Measurements from ENCODE around the gene NFYB.

GRCh38 chr12:104172570-104172947 is 34.5 kb upstream of the NFYB start:
- TF ChIP-seq, protein P1, sequence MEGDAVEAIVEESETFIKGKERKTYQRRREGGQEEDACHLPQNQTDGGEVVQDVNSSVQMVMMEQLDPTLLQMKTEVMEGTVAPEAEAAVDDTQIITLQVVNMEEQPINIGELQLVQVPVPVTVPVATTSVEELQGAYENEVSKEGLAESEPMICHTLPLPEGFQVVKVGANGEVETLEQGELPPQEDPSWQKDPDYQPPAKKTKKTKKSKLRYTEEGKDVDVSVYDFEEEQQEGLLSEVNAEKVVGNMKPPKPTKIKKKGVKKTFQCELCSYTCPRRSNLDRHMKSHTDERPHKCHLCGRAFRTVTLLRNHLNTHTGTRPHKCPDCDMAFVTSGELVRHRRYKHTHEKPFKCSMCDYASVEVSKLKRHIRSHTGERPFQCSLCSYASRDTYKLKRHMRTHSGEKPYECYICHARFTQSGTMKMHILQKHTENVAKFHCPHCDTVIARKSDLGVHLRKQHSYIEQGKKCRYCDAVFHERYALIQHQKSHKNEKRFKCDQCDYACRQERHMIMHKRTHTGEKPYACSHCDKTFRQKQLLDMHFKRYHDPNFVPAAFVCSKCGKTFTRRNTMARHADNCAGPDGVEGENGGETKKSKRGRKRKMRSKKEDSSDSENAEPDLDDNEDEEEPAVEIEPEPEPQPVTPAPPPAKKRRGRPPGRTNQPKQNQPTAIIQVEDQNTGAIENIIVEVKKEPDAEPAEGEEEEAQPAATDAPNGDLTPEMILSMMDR (IDR thresholded peaks at IDR 0.05; ENCODE audit: insufficient read depth, low read length, poor library complexity, severe bottlenecking) = no peak
- TF ChIP-seq EZH2phosphoT487 (conservative IDR thresholded peaks at IDR 0.05; ENCODE audit: low read length) = no peak
